HL-60 (cell line): ENCODE measurements around the gene CYP27C1.

Experiments
- GABPA ChIP-seq: IDR thresholded peaks from 2 replicates; pipeline ENCODE4 v1.6.1; 2012; ENCODE audit warnings: low read depth
- POLR2AphosphoS5 ChIP-seq: IDR thresholded peaks from 2 replicates; pipeline ENCODE4 v1.6.1; 2012; ENCODE audit warnings: low read depth
- TF ChIP-seq, protein P1 (sequence below): IDR thresholded peaks from one replicate; pipeline ENCODE4 v1.5.1; 2011; ENCODE audit warnings: low read length, control low read depth, inconsistent platforms; ENCODE audit not compliant: insufficient read depth

DNA sequence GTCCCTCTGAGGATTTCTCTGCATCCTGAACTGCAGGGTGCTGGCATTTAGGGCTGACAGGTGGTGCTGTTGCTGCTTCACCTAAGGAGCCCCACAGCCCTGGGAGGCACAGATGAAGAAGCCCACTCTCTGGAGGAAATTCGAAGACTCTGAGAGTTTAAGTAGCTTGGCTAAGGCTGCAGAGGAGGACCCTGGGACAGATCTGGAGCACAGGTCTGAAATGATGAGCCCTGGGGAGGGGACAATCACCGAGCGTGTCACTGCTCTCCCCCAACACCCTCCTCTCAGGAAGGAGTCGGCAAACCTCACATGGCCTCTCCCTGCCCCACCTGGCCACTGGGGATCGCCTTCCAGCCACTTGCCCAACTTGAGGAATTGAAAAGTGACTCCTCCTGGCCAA, 18.6 kb downstream of the CYP27C1 start:
- TF ChIP-seq, protein P1, sequence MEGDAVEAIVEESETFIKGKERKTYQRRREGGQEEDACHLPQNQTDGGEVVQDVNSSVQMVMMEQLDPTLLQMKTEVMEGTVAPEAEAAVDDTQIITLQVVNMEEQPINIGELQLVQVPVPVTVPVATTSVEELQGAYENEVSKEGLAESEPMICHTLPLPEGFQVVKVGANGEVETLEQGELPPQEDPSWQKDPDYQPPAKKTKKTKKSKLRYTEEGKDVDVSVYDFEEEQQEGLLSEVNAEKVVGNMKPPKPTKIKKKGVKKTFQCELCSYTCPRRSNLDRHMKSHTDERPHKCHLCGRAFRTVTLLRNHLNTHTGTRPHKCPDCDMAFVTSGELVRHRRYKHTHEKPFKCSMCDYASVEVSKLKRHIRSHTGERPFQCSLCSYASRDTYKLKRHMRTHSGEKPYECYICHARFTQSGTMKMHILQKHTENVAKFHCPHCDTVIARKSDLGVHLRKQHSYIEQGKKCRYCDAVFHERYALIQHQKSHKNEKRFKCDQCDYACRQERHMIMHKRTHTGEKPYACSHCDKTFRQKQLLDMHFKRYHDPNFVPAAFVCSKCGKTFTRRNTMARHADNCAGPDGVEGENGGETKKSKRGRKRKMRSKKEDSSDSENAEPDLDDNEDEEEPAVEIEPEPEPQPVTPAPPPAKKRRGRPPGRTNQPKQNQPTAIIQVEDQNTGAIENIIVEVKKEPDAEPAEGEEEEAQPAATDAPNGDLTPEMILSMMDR: no peak
- no peak for TF ChIP-seq POLR2AphosphoS5
- TF ChIP-seq GABPA: no peak
